ENCODE data around the gene NIPA2.

The NIPA2 gene

GRCh38 chr15:22878103-22878502, 39.6 kb downstream of the NIPA2 start:
- no peak for DNase-seq

- no peak for DNase-seq
Observed at GRCh38 chr15:22880068-22880980, 41.9 kb downstream of the NIPA2 start.

GRCh38 chr15:22880981-22881738, 42.7 kb downstream of the NIPA2 start:
- DNase-seq = no peak

- DNase-seq = no peak
Observed at GRCh38 chr15:22881739-22882440, 43.4 kb downstream of the NIPA2 start.

- DNase-seq = no peak
Observed at GRCh38 chr15:22883196-22883595, 44.7 kb downstream of the NIPA2 start.

- no peak for DNase-seq
Observed at GRCh38 chr15:22884344-22884743, 45.9 kb downstream of the NIPA2 start.

- DNase-seq = no peak
Observed at GRCh38 chr15:22885120-22885519, 46.7 kb downstream of the NIPA2 start.

- no peak for DNase-seq
Observed at GRCh38 chr15:22887157-22887951, 48.9 kb downstream of the NIPA2 start.

- no peak for DNase-seq
Observed at GRCh38 chr15:22888120-22888859, 49.8 kb downstream of the NIPA2 start.

GRCh38 chr15:22889146-22889818, 50.8 kb downstream of the NIPA2 start:
- DNase-seq = no peak

GRCh38 chr15:22890296-22890695, 51.8 kb downstream of the NIPA2 start:
- DNase-seq = no peak

GRCh38 chr15:22891426-22892210, 53.2 kb downstream of the NIPA2 start:
- DNase-seq = no peak

- no peak for DNase-seq
Observed at GRCh38 chr15:22892333-22892732, 53.9 kb downstream of the NIPA2 start.

- DNase-seq = no peak
Observed at GRCh38 chr15:22893081-22893480, 54.6 kb downstream of the NIPA2 start.

GRCh38 chr15:22893881-22894280, 55.4 kb downstream of the NIPA2 start:
- DNase-seq = no peak

- no peak for DNase-seq
Observed at GRCh38 chr15:22895465-22896190, 57.2 kb downstream of the NIPA2 start.

- no peak for DNase-seq
Observed at GRCh38 chr15:22902046-22902445, 63.6 kb downstream of the NIPA2 start.

GRCh38 chr15:22902578-22902977, 64.1 kb downstream of the NIPA2 start:
- no peak for DNase-seq

- no peak for DNase-seq
Observed at GRCh38 chr15:22902981-22903380, 64.5 kb downstream of the NIPA2 start.

- DNase-seq = no peak
Observed at GRCh38 chr15:22903427-22903826, 65.0 kb downstream of the NIPA2 start.

All from effector CD4-positive, alpha-beta T cell (primary cell).